Endothelial cell of umbilical vein (primary cell): ENCODE measurements around the gene FAM240B. TPM values are rescaled to one million over a fixed set of nuclear protein-coding genes. Genes with fewer than 3 reads are reported as not detected.
A peak's percentile ranks its signal among the peaks of the same experiment; 100 is the strongest.

Source experiments
- BruUV-seq: library from RNA; stranded (reverse); fragments of 400-500 nt; replicated peaks from 2 replicates; lab custom pipeline; 2021; lab: Mats Ljungman, UMichigan
- CTCF ChIA-PET: fragments of 300-600, 350-600 bp; sonication (Branson Sonifier 250); formaldehyde crosslinking; loops from one replicate; lab custom pipeline; 2021; ENCODE audit warnings: antibody characterized with exemption, inconsistent platforms; lab: Charles Lee
- POLR2A ChIA-PET: fragments of 300-600, 350-600 bp; sonication (Branson Sonifier 250); formaldehyde crosslinking; loops from one replicate; lab custom pipeline; 2021; ENCODE audit warnings: antibody characterized with exemption, inconsistent platforms; lab: Charles Lee
- DNase-seq: peaks from one replicate; pipeline ENCODE4 v3.0.0-alpha.2; 2011; ENCODE audit warnings: low read depth, low spot score
- FAIRE-seq: peaks from 2 replicates; lab custom pipeline; 2011; peaks lifted over from hg19 to GRCh38; lab: Jason Lieb, UNC
- H2AFZ ChIP-seq: 2 replicates; pipeline ENCODE4 v1.6.0; 2012; ENCODE audit warnings: low read depth, low read length, control low read depth, inconsistent platforms
- H3K27ac ChIP-seq: 2 replicates; pipeline ENCODE4 v1.5.1; 2011; ENCODE audit warnings: low read depth, mild to moderate bottlenecking, control low read depth, low read length, moderate library complexity; ENCODE audit not compliant: insufficient read depth
- H3K27me3 ChIP-seq, 2 experiments: 2 replicates each; pipeline versions ENCODE4 v1.6.0 to v1.6.1; 2011; ENCODE audit warnings: low read length in 2 of 2, mixed read lengths in 1 of 2; ENCODE audit not compliant: control insufficient read depth in 2 of 2, insufficient read depth in 2 of 2
- H3K36me3 ChIP-seq, 2 experiments: 2 replicates in 1 of 2; 3 replicates in 1 of 2; pipeline ENCODE4 v1.5.1; 2011; ENCODE audit warnings: low read length in 2 of 2, mild to moderate bottlenecking in 1 of 2, moderate library complexity in 1 of 2; ENCODE audit not compliant: control insufficient read depth in 2 of 2, insufficient read depth in 2 of 2; ENCODE audit errors: extremely low read depth in 1 of 2
- H3K4me1 ChIP-seq: 3 replicates; pipeline ENCODE4 v1.5.1; 2011; ENCODE audit warnings: mild to moderate bottlenecking, low read length; ENCODE audit not compliant: control insufficient read depth, insufficient read depth; ENCODE audit errors: extremely low read depth
- H3K4me2 ChIP-seq: 2 replicates; pipeline ENCODE4 v1.6.1; 2011; ENCODE audit warnings: low read length, control low read depth, mixed read lengths; ENCODE audit not compliant: insufficient read depth
- H3K4me3 ChIP-seq, 3 experiments: fragments of 200-600 bp in 1 of 3; sonication (generic), shearing (Covaris generic) in 1 of 3; replicated peaks in 1 of 3; 2 replicates each; pipeline ENCODE4 v1.5.1; 2011 to 2016; ENCODE audit warnings: control low read depth in 3 of 3, low read length in 3 of 3, mild to moderate bottlenecking in 2 of 3, inconsistent platforms in 1 of 3, low read depth in 1 of 3, moderate library complexity in 1 of 3; ENCODE audit not compliant: insufficient read depth in 1 of 3
- H3K79me2 ChIP-seq: 2 replicates; pipeline ENCODE4 v1.6.0; 2012; ENCODE audit warnings: low read length, inconsistent platforms; ENCODE audit not compliant: control insufficient read depth, insufficient read depth
- H3K9ac ChIP-seq: replicated peaks from 2 replicates; pipeline ENCODE3; 2011; ENCODE audit warnings: low read length, control low read depth; ENCODE audit not compliant: insufficient read depth; ENCODE audit errors: extremely low read depth
- H3K9me1 ChIP-seq: replicated peaks from 3 replicates; pipeline ENCODE4 v1.6.0; 2011; ENCODE audit warnings: mild to moderate bottlenecking, low read length; ENCODE audit not compliant: control insufficient read depth, insufficient read depth; ENCODE audit errors: extremely low read depth
- H3K9me3 ChIP-seq: replicated peaks from 2 replicates; pipeline ENCODE4 v1.5.1; 2012; ENCODE audit warnings: low read length, inconsistent platforms; ENCODE audit not compliant: control insufficient read depth, insufficient read depth
- H4K20me1 ChIP-seq: replicated peaks from 2 replicates; pipeline ENCODE3; 2011; ENCODE audit warnings: mild to moderate bottlenecking, low read length; ENCODE audit not compliant: control insufficient read depth, insufficient read depth; ENCODE audit errors: extremely low read depth
- EZH2 ChIP-seq: IDR thresholded peaks from 2 replicates; pipeline ENCODE4 v1.6.1; 2012; ENCODE audit warnings: borderline replicate concordance, low read depth, mild to moderate bottlenecking, moderate library complexity, low read length, inconsistent platforms; ENCODE audit not compliant: severe bottlenecking
- FOS ChIP-seq: IDR thresholded peaks from 2 replicates; pipeline ENCODE4 v1.6.1; 2011; ENCODE audit warnings: mild to moderate bottlenecking, low read length, moderate library complexity, borderline replicate concordance; ENCODE audit not compliant: insufficient read depth
- GATA2 ChIP-seq: IDR thresholded peaks from 2 replicates; pipeline ENCODE4 v1.7.0; 2011; ENCODE audit warnings: low read depth, mild to moderate bottlenecking, moderate library complexity, mixed read lengths, low read length; ENCODE audit not compliant: insufficient read length, insufficient read depth
- JUN ChIP-seq: IDR thresholded peaks from 2 replicates; pipeline ENCODE4 v1.6.1; 2011; ENCODE audit warnings: borderline replicate concordance, low read depth; ENCODE audit not compliant: insufficient read length, insufficient read depth
- MAX ChIP-seq: IDR thresholded peaks from 2 replicates; pipeline ENCODE4 v1.6.1; 2011; ENCODE audit not compliant: insufficient read depth, insufficient read length
- MYC ChIP-seq: IDR thresholded peaks from one replicate; pipeline ENCODE4 v1.6.1; 2011; ENCODE audit warnings: mild to moderate bottlenecking, low read depth, low read length
- POLR2A ChIP-seq: IDR thresholded peaks from 2 replicates; pipeline ENCODE4 v1.6.1; 2012; ENCODE audit warnings: low read depth, mild to moderate bottlenecking, control low read depth, low read length
- POLR2AphosphoS5 ChIP-seq: IDR thresholded peaks from 2 replicates; pipeline ENCODE4 v1.6.1; 2012; ENCODE audit warnings: low read depth, mild to moderate bottlenecking, control low read depth, low read length, moderate library complexity; ENCODE audit not compliant: insufficient read depth
- dilution Hi-C: fragments of 300-500 bp; cut with MboI; formaldehyde crosslinking; loops from one replicate; pipeline ENCODE4 v1.15.0; 2019; ENCODE audit warnings: low sequenced_read_pairs; ENCODE audit not compliant: extremely low pct_ligation_motif_present
- intact Hi-C: fragments of 100-400 bp; cut with micrococcal nuclease; formaldehyde crosslinking; loops from one replicate; pipeline ENCODE4 v1.10.0; 2022
- polyA plus RNA-seq, 4 experiments: library from polyadenylated mRNA; depleted of rRNA in 3 of 4; stranded (reverse) in 3 of 4; unstranded in 1 of 4; fragments of >200 nt; gene quantifications; 2 replicates each; pipeline versions ENCODE4 v1.2.1 to v1.2.3, GENCODE V29; 2011 to 2012; ENCODE audit warnings: missing spikeins in 1 of 4
- total RNA-seq: library from RNA; stranded (reverse); gene quantifications from 2 replicates; pipeline ENCODE4 v1.2.3, GENCODE V29; 2021

The FAM240B gene
- total and polyA plus RNA-seq, 2 donors (not counting 3 experiments of a cell fraction or from before 2014, with no cell fraction given) = not detected

DNA sequence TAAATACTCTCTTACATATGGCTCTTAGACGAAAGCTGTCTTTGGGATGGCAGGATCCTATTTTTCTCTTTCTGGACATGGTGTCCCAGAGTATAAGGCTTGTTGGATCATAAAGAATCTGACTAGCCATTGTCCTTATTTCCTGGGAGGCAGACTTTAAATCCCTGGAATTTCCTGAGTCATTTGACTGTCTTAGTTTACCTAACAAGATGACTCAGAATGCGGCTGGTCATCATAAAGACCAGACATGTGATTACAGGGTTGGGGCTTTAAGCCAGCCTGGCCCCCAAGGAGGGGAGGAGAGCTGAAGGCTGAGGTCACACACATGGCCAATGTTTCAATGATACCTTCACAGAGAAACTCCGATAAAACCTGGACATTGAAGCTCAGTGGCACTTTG, 37.2 kb downstream of the FAM240B start:
- ChIA-PET POLR2A (no interaction called here), CTCF (interaction anchor here (1.0 to 2.0 kb wide), 4 partner anchors 10 to 45 kb away, joined by 3 to 8 read pairs (median 4); no protein-coding TSS in a partner anchor)
- peak; percentile 38 for DNase-seq
- FAIRE-seq = peak; percentile 73
- no peaks in the 10 kb centered on the region for H3K27me3 ChIP-seq
- H3K9ac ChIP-seq = peak overlapping the region; percentile 47
- dilution Hi-C loops (no loop called here), intact Hi-C loops (no loop called here)
- peak overlapping the region; percentile 86 for H3K27ac ChIP-seq
- no peaks in the 10 kb centered on the region for H3K9me3 ChIP-seq
- BruUV-seq = no TSS peak
- peak overlapping the region; percentile 49 for H3K4me2 ChIP-seq
- TF ChIP-seq POLR2A (no peak), FOS (peak; percentile 85), JUN (peak; percentile 72), POLR2AphosphoS5 (peak; percentile 45), GATA2 (peak; percentile 50)
- no peak overlapping the region for H3K4me3 ChIP-seq
- H2AFZ ChIP-seq = no peak overlapping the region
- peaks cover 24% of the 10 kb centered on the region for H3K4me1 ChIP-seq
- no peaks in the 10 kb centered on the region for H3K79me2 ChIP-seq
- H3K9me1 ChIP-seq = no peaks in the 10 kb centered on the region
- no peaks in the 10 kb centered on the region for H3K36me3 ChIP-seq
- H4K20me1 ChIP-seq = no peaks in the 10 kb centered on the region

DNA sequence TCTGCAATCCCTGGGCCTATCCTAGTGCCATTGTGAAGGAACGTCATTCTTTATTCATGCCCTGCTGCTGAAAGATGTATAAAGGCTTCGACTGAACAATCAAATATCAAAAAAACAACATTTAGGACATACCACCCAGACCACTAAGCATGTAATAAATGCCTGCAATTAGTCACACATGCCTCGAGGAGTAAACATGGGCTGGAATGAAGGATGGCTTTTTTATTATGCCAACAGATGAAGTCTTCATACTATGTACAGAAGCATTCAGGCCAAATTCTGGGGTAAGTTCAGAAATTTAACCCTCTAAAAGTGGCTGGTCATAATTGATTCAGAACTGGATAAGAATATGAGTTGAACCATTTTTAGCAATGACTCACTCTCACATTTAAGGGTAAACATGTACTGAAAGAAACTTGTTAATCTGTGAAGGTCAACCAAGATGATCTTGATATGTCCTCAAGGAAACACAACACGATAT, 38.1 kb downstream of the FAM240B start:
- Histone ChIP-seq H3K79me2 (no peaks in the 10 kb centered on the region), H3K4me2 (peak overlapping the region; percentile 49), H2AFZ (no peak overlapping the region), H4K20me1 (no peaks in the 10 kb centered on the region), H3K4me3 (no peak overlapping the region), H3K36me3 (no peaks in the 10 kb centered on the region), H3K9me1 (no peaks in the 10 kb centered on the region), H3K27ac (peak overlapping the region; percentile 86), H3K9me3 (no peaks in the 10 kb centered on the region), H3K4me1 (peaks cover 19% of the 10 kb centered on the region), H3K27me3 (no peaks in the 10 kb centered on the region), H3K9ac (no peak overlapping the region)
- dilution Hi-C loops (no loop called here), intact Hi-C loops (no loop called here)
- TF ChIP-seq FOS (peak; percentile 62), EZH2 (no peak), MYC (no peak), MAX (no peak), GATA2 (peak; percentile 68), JUN (no peak), POLR2A (no peak)
- FAIRE-seq = peak; percentile 73
- POLR2A ChIA-PET = no interaction called here
- CTCF ChIA-PET = interaction anchor here (1.3 to 2.0 kb wide), 3 partner anchors 9 to 15 kb away, joined by 3 to 8 read pairs (median 4); no protein-coding TSS in a partner anchor
- peak; percentile 31 for DNase-seq
- no TSS peak for BruUV-seq
